Type B pancreatic cell (in vitro differentiated cells): Measurements from ENCODE around the gene TTC29. TPM values are rescaled to one million over a fixed set of nuclear protein-coding genes. Genes with fewer than 3 reads are reported as not detected.
"Not testable (repeated sequence)": the region's sequence is repeated elsewhere in the genome, so short reads cannot be mapped to it uniquely, and the experiment has no call there.

Source experiments
- DNase-seq: peaks from one replicate; pipeline ENCODE4 v3.0.0; 2021; ENCODE audit warnings: mixed read lengths; ENCODE audit not compliant: unreplicated experiment; ENCODE audit errors: extremely low spot score
- H3K27ac Mint-ChIP-seq: 2 replicates; pipeline ENCODE4 v1.8.0; 2021; ENCODE audit warnings: mild to moderate bottlenecking, mixed read lengths
- H3K27me3 Mint-ChIP-seq: 2 replicates; pipeline ENCODE4 v1.8.0; 2021; ENCODE audit warnings: mixed read lengths
- H3K36me3 Mint-ChIP-seq: 2 replicates; pipeline ENCODE4 v1.8.0; 2021; ENCODE audit warnings: mixed read lengths
- H3K4me1 Mint-ChIP-seq: one replicate; pipeline ENCODE4 v1.8.0; 2021; ENCODE audit warnings: mixed read lengths; ENCODE audit not compliant: unreplicated experiment
- H3K4me3 Mint-ChIP-seq: 2 replicates; pipeline ENCODE4 v1.8.0; 2021; ENCODE audit warnings: mild to moderate bottlenecking, mixed read lengths
- H3K9me3 Mint-ChIP-seq: 2 replicates; pipeline ENCODE4 v1.8.0; 2021; ENCODE audit warnings: mixed read lengths
- CTCF ChIP-seq: fragments of 200-600 bp; sonication (generic); conservative IDR thresholded peaks from 2 replicates; pipeline ENCODE4 v1.5.0; 2021; ENCODE audit warnings: antibody characterized with exemption, mild to moderate bottlenecking
- total RNA-seq: library from RNA; stranded (reverse); gene quantifications from 2 replicates; pipeline ENCODE4 v1.2.1, GENCODE V29; 2021; ENCODE audit warnings: low replicate concordance

TTC29 gene
- total RNA-seq, 1 donor from 2014 or later: 2.8 TPM

GRCh38 chr4:146699910-146700309, 245.8 kb downstream of the TTC29 start:
- Mint-ChIP-seq H3K9me3 (no peaks in the 10 kb centered on the region), H3K4me1 (no peaks in the 10 kb centered on the region), H3K27ac (no peak overlapping the region), H3K27me3 (no peaks in the 10 kb centered on the region), H3K36me3 (no peaks in the 10 kb centered on the region), H3K4me3 (no peak overlapping the region)
- no peak for TF ChIP-seq CTCF
- DNase-seq: no peak

DNA sequence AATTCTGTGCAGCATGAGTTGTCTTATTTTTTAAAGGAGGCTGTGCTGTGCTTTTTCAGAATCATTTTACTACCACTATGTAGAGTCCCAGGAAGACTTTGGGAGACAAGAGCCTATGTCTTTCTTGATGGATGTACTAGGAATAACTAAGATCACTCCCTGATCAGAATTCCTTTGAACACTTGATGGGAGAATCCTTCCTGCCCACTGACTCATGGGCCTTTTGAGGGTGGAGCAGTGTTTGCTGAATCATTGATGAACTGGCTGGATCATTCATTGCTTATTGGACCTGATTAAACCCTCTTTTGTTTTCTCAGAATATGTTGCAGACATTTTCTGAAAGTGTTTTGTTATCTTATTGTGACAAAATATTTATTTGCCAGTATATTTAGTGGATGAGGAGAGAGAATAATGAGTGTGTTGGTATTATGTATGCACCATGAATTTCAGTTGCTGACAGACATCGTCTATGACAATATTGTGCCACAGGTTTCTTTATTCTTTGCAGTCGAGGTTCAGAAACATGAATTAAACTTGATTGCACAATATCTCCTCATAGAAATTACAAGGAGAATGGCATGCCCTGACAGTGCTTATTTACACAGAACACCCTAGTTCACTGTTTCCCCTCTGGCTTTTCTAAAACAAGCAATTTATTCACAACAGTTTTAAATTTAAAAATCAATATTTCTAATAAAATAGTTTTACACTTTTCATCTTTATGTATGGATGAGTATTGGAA, 270.7 kb downstream of the TTC29 start:
- Mint-ChIP-seq H3K4me3 (no peak overlapping the region), H3K4me1 (no peaks in the 10 kb centered on the region), H3K9me3 (no peaks in the 10 kb centered on the region), H3K27me3 (peaks cover 25% of the 10 kb centered on the region), H3K36me3 (no peaks in the 10 kb centered on the region), H3K27ac (no peak overlapping the region)
- no peak for DNase-seq
- TF ChIP-seq CTCF: no peak

DNA sequence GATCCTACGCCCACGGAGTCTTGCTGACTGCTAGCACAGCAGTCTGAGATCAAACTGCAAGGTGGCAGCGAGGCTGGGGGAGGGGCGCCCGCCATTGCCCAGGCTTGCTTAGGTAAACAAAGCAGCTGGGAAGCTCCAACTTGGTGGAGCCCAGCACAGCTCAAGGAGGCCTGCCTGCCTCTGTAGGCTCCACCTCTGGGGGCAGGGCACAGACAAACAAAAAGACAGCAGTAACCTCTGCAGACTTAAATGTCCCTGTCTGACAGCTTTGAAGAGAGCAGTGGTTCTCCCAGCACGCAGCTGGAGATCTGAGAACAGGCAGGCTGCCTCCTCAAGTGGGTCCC, 281.7 kb downstream of the TTC29 start:
- not testable (repeated sequence) for DNase-seq, H3K36me3 Mint-ChIP-seq, H3K27ac Mint-ChIP-seq, H3K9me3 Mint-ChIP-seq, H3K4me1 Mint-ChIP-seq
- peaks cover 30% of the 10 kb centered on the region for H3K27me3 Mint-ChIP-seq
- H3K4me3 Mint-ChIP-seq: peak overlapping the region; percentile 77

- H3K27me3 Mint-ChIP-seq: peaks cover 54% of the 10 kb centered on the region
These were observed 284.3 kb downstream of the TTC29 start for GRCh38 chr4:146661367-146661766.

More at GRCh38 chr4:146661367-146661766, 284.3 kb downstream of the TTC29 start:
- no peaks in the 10 kb centered on the region for H3K36me3 Mint-ChIP-seq
- no peak for DNase-seq
- no peak overlapping the region for H3K27ac Mint-ChIP-seq
- H3K4me3 Mint-ChIP-seq: no peak overlapping the region
- no peaks in the 10 kb centered on the region for H3K4me1 Mint-ChIP-seq
- TF ChIP-seq CTCF: no peak
- H3K9me3 Mint-ChIP-seq: peaks cover 5% of the 10 kb centered on the region
